HepG2 (cell line): Measurements from ENCODE around the gene GSK3B. TPM values are rescaled to one million over a fixed set of nuclear protein-coding genes. Genes with fewer than 3 reads are reported as not detected.

Experiments used
- ATAC-seq: fragments of 200-7000 bp; cut with Tn5 transposase; 3 replicates; pipeline ENCODE4 v1.9.1; 2020; ENCODE audit warnings: mild to moderate bottlenecking, moderate library complexity
- BruUV-seq: library from RNA; stranded (reverse); fragments of 400-500 nt; replicated peaks from 2 replicates; lab custom pipeline; 2021; lab: Mats Ljungman, UMichigan
- CTCF ChIA-PET: fragments of 300-600 bp; formaldehyde crosslinking; extraction: SDS; loops from one replicate; lab custom pipeline; 2021; ENCODE audit warnings: low total read pairs, inconsistent platforms, low intra/inter-chr PET ratio; lab: Yijun Ruan, JAX
- POLR2A ChIA-PET: fragments of 350-600 bp; sonication (Branson Sonifier 250); formaldehyde crosslinking; loops from one replicate; lab custom pipeline; 2020; ENCODE audit warnings: antibody characterized with exemption, inconsistent platforms; lab: Yijun Ruan, JAX
- DNase-seq: peaks from one replicate; pipeline ENCODE4 v3.0.0-alpha.2; 2015; ENCODE audit warnings: low spot score
- FAIRE-seq: peaks from 3 replicates; lab custom pipeline; 2011; peaks lifted over from hg19 to GRCh38; lab: Jason Lieb, UNC
- H2AFZ ChIP-seq: one replicate; pipeline ENCODE4 v1.6.1; 2011; ENCODE audit warnings: low read length, inconsistent platforms
- H3K27ac ChIP-seq: fragments of 300-600 bp; 3 replicates; pipeline ENCODE4 v1.8.0; 2011; ENCODE audit warnings: mixed run types, mild to moderate bottlenecking, mixed read lengths, low read length, inconsistent platforms; ENCODE audit not compliant: insufficient read depth; ENCODE audit errors: extremely low read length
- H3K27me3 ChIP-seq, 2 experiments: fragments of 200-600 bp in 1 of 2; 2 replicates in 1 of 2; 3 replicates in 1 of 2; pipeline versions ENCODE4 v1.6.0 to v1.8.0; 2011; ENCODE audit warnings: low read length in 2 of 2, mild to moderate bottlenecking in 2 of 2, moderate library complexity in 2 of 2, inconsistent platforms in 1 of 2; ENCODE audit not compliant: insufficient read depth in 2 of 2, control insufficient read depth in 1 of 2
- H3K36me3 ChIP-seq, 2 experiments: fragments of 200-600 bp in 1 of 2; replicated peaks in 1 of 2; 2 replicates in 1 of 2; 3 replicates in 1 of 2; pipeline versions ENCODE4 v1.5.1 to v1.8.0; 2011; ENCODE audit warnings: low read length in 2 of 2, inconsistent platforms in 1 of 2; ENCODE audit not compliant: insufficient read depth in 2 of 2, control insufficient read depth in 1 of 2
- H3K4me1 ChIP-seq: 2 replicates; pipeline ENCODE4 v1.5.1; 2012; ENCODE audit warnings: low read length, inconsistent platforms; ENCODE audit not compliant: insufficient read depth
- H3K4me2 ChIP-seq: 2 replicates; pipeline ENCODE4 v1.6.0; 2011; ENCODE audit warnings: low read depth, low read length, inconsistent platforms
- H3K4me3 ChIP-seq, 3 experiments: fragments of 200-600 bp in 1 of 3; sonication (generic), shearing (Covaris generic) in 1 of 3; replicated peaks in 1 of 3; 2 replicates each; pipeline ENCODE4 v1.5.1; 2011 to 2016; ENCODE audit warnings: low read length in 3 of 3, inconsistent platforms in 2 of 3, low read depth in 2 of 3, mild to moderate bottlenecking in 2 of 3, control low read depth in 1 of 3, mixed read lengths in 1 of 3; ENCODE audit not compliant: insufficient read depth in 1 of 3
- H3K79me2 ChIP-seq: one replicate; pipeline ENCODE4 v1.6.1; 2011; ENCODE audit warnings: low read length, inconsistent platforms; ENCODE audit not compliant: insufficient read depth
- H3K9ac ChIP-seq: 2 replicates; pipeline ENCODE4 v1.6.0; 2011; ENCODE audit warnings: mild to moderate bottlenecking, low read depth, low read length, inconsistent platforms; ENCODE audit not compliant: insufficient read depth
- H3K9me3 ChIP-seq: 2 replicates; pipeline ENCODE4 v1.5.1; 2012; ENCODE audit warnings: mild to moderate bottlenecking, low read length
- H4K20me1 ChIP-seq: 2 replicates; pipeline ENCODE4 v1.6.0; 2011; ENCODE audit warnings: inconsistent platforms, mild to moderate bottlenecking, low read length, moderate library complexity; ENCODE audit not compliant: insufficient read depth
- FOXK1 ChIP-seq: sonication (generic); formaldehyde crosslinking; IDR thresholded peaks from 2 replicates; pipeline ENCODE4 v1.4.0; 2020; ENCODE audit warnings: low read depth, missing genetic modification reagents, borderline replicate concordance
- HNF4G ChIP-seq, 2 experiments: sonication (generic) in 1 of 2; formaldehyde crosslinking in 1 of 2; IDR thresholded peaks; 2 replicates each; pipeline versions ENCODE4 v1.4.0 to v1.6.1; 2011 to 2020; ENCODE audit warnings: borderline replicate concordance in 2 of 2, low read depth in 2 of 2, mild to moderate bottlenecking in 2 of 2, low read length in 1 of 2, missing genetic modification reagents in 1 of 2, moderate library complexity in 1 of 2
- MAFF ChIP-seq: IDR thresholded peaks from 2 replicates; pipeline ENCODE4 v1.6.1; 2011; ENCODE audit warnings: low read depth, low read length, improper control_type of control experiment
- MAFK ChIP-seq, 2 experiments: IDR thresholded peaks in 1 of 2; conservative IDR thresholded peaks in 1 of 2; 2 replicates each; pipeline ENCODE4 v1.6.1; 2011; ENCODE audit warnings: improper control_type of control experiment in 2 of 2, low read length in 2 of 2
- NKX3-1 ChIP-seq: sonication (generic); formaldehyde crosslinking; IDR thresholded peaks from 2 replicates; pipeline ENCODE4 v1.5.0; 2020; ENCODE audit warnings: missing genetic modification reagents
- PTBP1 ChIP-seq: fragments of 200-400 bp; formaldehyde crosslinking; IDR thresholded peaks from 2 replicates; pipeline ENCODE4 v1.6.1; 2018; ENCODE audit warnings: low read length, low read depth; ENCODE audit not compliant: poor library complexity, severe bottlenecking
- REL ChIP-seq: sonication (generic); formaldehyde crosslinking; conservative IDR thresholded peaks from 2 replicates; pipeline ENCODE4 v1.8.0; 2022; ENCODE audit warnings: mild to moderate bottlenecking, missing genetic modification reagents, moderate library complexity
- TSC22D2 ChIP-seq: sonication (generic); formaldehyde crosslinking; IDR thresholded peaks from 2 replicates; pipeline ENCODE4 v1.5.1; 2020; ENCODE audit warnings: missing genetic modification reagents, mild to moderate bottlenecking, borderline replicate concordance
- ZNF282 ChIP-seq: fragments of 450-650 bp; IDR thresholded peaks from 2 replicates; pipeline ENCODE4 v1.6.1; 2018; ENCODE audit not compliant: partially characterized antibody
- ZNF430 ChIP-seq: sonication (generic); formaldehyde crosslinking; IDR thresholded peaks from 2 replicates; pipeline ENCODE4 v1.9.0; 2021; ENCODE audit warnings: mild to moderate bottlenecking, missing genetic modification reagents
- WGBS: methylation state at CpG from one replicate; pipeline ENCODE4 v1.1.6; 2017; ENCODE audit warnings: low lambda C conversion rate; 5-methylcytosine and 5-hydroxymethylcytosine counted together
- in situ Hi-C: cut with HindIII; loops from 2 replicates; pipeline ENCODE4 v1.10.0; 2017; ENCODE audit warnings: low pct_unique_long_range_greater_than_20kb; ENCODE audit not compliant: extremely low pct_ligation_motif_present
- intact Hi-C: fragments of 100-400 bp; cut with micrococcal nuclease; formaldehyde crosslinking; loops from one replicate; pipeline ENCODE4 v1.10.0; 2022; ENCODE audit not compliant: unreplicated experiment
- polyA plus RNA-seq, 8 experiments: library from polyadenylated mRNA; depleted of rRNA in 3 of 8; stranded (reverse) in 7 of 8; unstranded in 1 of 8; fragments of >200 nt; fragmentation: Illumina TruSeq in 4 of 8; extraction: Trizol in 4 of 8; gene quantifications; 2 replicates each; pipeline versions ENCODE4 v1.2.1 to v1.2.3, GENCODE V29; 2011 to 2016; ENCODE audit warnings: low read depth in 4 of 8, missing spikeins in 1 of 8, mixed read lengths in 1 of 8; ENCODE audit not compliant: insufficient read depth in 1 of 8
- total RNA-seq, 5 experiments: library from RNA; depleted of rRNA; stranded (reverse); fragments of >200 nt; fragmentation: Illumina TruSeq; extraction: Trizol; gene quantifications; 2 replicates each; pipeline ENCODE4 v1.2.3, GENCODE V29; 2016; ENCODE audit warnings: low read depth in 1 of 5
- TF ChIP-seq, protein P1 (sequence below): sonication (generic); formaldehyde crosslinking; conservative IDR thresholded peaks from 2 replicates; pipeline ENCODE4 v1.5.0; 2020; ENCODE audit warnings: missing genetic modification reagents
- TF ChIP-seq, protein P2 (sequence below): sonication (generic); formaldehyde crosslinking; IDR thresholded peaks from 2 replicates; pipeline ENCODE4 v1.4.0; 2020; ENCODE audit warnings: missing genetic modification reagents; ENCODE audit errors: not compliant biosample characterization
- TF ChIP-seq, protein P3 (sequence below): sonication (generic); formaldehyde crosslinking; IDR thresholded peaks from 2 replicates; pipeline ENCODE4 v1.9.0; 2021; ENCODE audit warnings: missing genetic modification reagents, borderline replicate concordance

The GSK3B gene
- total and polyA plus RNA-seq, 2 of the 13 experiments (the other 11 are each of a cell fraction or from before 2014, with no cell fraction given) = 22.3 to 30.1 TPM

DNA sequence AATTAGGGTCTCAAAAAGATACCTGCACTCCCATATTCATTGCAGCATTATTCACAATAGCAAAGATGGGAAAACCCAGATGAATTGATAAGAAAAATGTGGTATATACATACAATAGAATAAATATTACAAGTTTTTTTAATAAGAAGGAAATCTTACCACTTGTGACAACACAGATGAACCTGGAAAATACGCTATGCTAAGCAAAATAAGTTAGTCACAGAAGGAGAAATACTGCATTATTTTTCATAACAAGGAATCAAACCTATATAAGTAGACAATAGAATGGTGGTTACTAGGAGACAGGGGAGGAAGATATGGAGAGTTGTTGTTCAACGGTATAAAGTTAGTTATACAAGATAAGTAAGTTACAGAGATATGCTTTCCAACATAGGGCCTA lies 130.0 kb downstream of the GSK3B start:
- no peak overlapping the region for H2AFZ ChIP-seq
- BruUV-seq = no TSS peak
- no peak overlapping the region for H3K9ac ChIP-seq
- no peak overlapping the region for H3K4me3 ChIP-seq
- H3K4me1 ChIP-seq = no peaks in the 10 kb centered on the region
- H3K27ac ChIP-seq = no peak overlapping the region
- no peak for DNase-seq
- TF ChIP-seq NKX3-1 (CRISPR knock-in tag) (no peak), MAFF (peak; percentile 85), ZNF430 (no peak), MAFK (conservative IDR thresholded peaks at IDR 0.05 in 1 of 2, IDR thresholded peaks at IDR 0.05 in 1 of 2; ENCODE audit: low read length in 2 of 2) (peak; percentile 78 to 91)
- in situ Hi-C loops = no loop called here
- H3K36me3 ChIP-seq = 0 out of 5 replicates have a peak, but pooled peaks cover 0 to 2% of the 10 kb centered on the region in 2 experiments
- H3K4me2 ChIP-seq = no peak overlapping the region
- H3K27me3 ChIP-seq = no peaks in the 10 kb centered on the region
- intact Hi-C loops = no loop called here
- ChIA-PET POLR2A (no interaction called here), CTCF (no interaction called here)
- H4K20me1 ChIP-seq = no peaks in the 10 kb centered on the region; the same call in 1 of the 2 replicates
- peaks cover 6% of the 10 kb centered on the region; the same call in 1 of the 2 replicates for H3K9me3 ChIP-seq
- H3K79me2 ChIP-seq = peaks cover 35% of the 10 kb centered on the region
- 94% methylated on average over 2 of the region's 2 CpGs for WGBS
- FAIRE-seq = no peak
- no peak for ATAC-seq

- Histone ChIP-seq H3K4me3 (no peak overlapping the region), H3K27me3 (no peaks in the 10 kb centered on the region), H3K9ac (no peak overlapping the region), H4K20me1 (no peaks in the 10 kb centered on the region), H3K79me2 (peaks cover 25% of the 10 kb centered on the region), H2AFZ (no peak overlapping the region), H3K36me3 (no peaks in the 10 kb centered on the region), H3K9me3 (no peaks in the 10 kb centered on the region), H3K27ac (no peak overlapping the region), H3K4me2 (no peak overlapping the region), H3K4me1 (no peaks in the 10 kb centered on the region)
- TF ChIP-seq ZNF282 = no peak
- no peak for TF ChIP-seq FOXK1 (CRISPR knock-in tag)
- TF ChIP-seq, protein P1, sequence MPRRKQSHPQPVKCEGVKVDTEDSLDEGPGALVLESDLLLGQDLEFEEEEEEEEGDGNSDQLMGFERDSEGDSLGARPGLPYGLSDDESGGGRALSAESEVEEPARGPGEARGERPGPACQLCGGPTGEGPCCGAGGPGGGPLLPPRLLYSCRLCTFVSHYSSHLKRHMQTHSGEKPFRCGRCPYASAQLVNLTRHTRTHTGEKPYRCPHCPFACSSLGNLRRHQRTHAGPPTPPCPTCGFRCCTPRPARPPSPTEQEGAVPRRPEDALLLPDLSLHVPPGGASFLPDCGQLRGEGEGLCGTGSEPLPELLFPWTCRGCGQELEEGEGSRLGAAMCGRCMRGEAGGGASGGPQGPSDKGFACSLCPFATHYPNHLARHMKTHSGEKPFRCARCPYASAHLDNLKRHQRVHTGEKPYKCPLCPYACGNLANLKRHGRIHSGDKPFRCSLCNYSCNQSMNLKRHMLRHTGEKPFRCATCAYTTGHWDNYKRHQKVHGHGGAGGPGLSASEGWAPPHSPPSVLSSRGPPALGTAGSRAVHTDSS (CRISPR knock-in tag) = no peak
- TF ChIP-seq, protein P2, sequence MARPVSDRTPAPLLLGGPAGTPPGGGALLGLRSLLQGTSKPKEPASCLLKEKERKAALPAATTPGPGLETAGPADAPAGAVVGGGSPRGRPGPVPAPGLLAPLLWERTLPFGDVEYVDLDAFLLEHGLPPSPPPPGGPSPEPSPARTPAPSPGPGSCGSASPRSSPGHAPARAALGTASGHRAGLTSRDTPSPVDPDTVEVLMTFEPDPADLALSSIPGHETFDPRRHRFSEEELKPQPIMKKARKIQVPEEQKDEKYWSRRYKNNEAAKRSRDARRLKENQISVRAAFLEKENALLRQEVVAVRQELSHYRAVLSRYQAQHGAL (CRISPR knock-in tag) = no peak
- no peak for TF ChIP-seq REL (CRISPR knock-in tag)
- no peak for TF ChIP-seq HNF4G (IDR thresholded peaks at IDR 0.05; ENCODE audit: borderline replicate concordance, low read depth, low read length)
- no peak for TF ChIP-seq HNF4G (CRISPR knock-in tag; IDR thresholded peaks at IDR 0.05; ENCODE audit: borderline replicate concordance, low read depth)
- no peak for TF ChIP-seq PTBP1
- TF ChIP-seq, protein P3, sequence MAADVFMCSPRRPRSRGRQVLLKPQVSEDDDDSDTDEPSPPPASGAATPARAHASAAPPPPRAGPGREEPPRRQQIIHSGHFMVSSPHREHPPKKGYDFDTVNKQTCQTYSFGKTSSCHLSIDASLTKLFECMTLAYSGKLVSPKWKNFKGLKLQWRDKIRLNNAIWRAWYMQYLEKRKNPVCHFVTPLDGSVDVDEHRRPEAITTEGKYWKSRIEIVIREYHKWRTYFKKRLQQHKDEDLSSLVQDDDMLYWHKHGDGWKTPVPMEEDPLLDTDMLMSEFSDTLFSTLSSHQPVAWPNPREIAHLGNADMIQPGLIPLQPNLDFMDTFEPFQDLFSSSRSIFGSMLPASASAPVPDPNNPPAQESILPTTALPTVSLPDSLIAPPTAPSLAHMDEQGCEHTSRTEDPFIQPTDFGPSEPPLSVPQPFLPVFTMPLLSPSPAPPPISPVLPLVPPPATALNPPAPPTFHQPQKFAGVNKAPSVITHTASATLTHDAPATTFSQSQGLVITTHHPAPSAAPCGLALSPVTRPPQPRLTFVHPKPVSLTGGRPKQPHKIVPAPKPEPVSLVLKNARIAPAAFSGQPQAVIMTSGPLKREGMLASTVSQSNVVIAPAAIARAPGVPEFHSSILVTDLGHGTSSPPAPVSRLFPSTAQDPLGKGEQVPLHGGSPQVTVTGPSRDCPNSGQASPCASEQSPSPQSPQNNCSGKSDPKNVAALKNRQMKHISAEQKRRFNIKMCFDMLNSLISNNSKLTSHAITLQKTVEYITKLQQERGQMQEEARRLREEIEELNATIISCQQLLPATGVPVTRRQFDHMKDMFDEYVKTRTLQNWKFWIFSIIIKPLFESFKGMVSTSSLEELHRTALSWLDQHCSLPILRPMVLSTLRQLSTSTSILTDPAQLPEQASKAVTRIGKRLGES (CRISPR knock-in tag) = no peak
- TF ChIP-seq TSC22D2 = no peak
- POLR2A ChIA-PET = no interaction called here
- BruUV-seq = no TSS peak
- intact Hi-C loops = no loop called here
- ATAC-seq (no peak), DNase-seq (no peak), FAIRE-seq (no peak)
- in situ Hi-C loops = no loop called here
- WGBS = 96% methylated on average over 6 of the region's 6 CpGs
- CTCF ChIA-PET = no interaction called here
Observed at GRCh38 chr3:119955972-119956371, 138.3 kb downstream of the GSK3B start.
